Epithelial cell of esophagus (primary cell): ENCODE results near the gene CLASP2.
A peak's percentile ranks its signal among the peaks of the same experiment; 100 is the strongest.

Experiments
- DNase-seq: peaks from one replicate; pipeline ENCODE4 v3.0.0; 2010; ENCODE audit warnings: low read depth
- H3K4me3 ChIP-seq: 2 replicates; pipeline ENCODE4 v1.5.1; 2011; ENCODE audit warnings: mild to moderate bottlenecking, low read length, control low read depth
- CTCF ChIP-seq: IDR thresholded peaks from 2 replicates; pipeline ENCODE4 v1.5.1; 2011; ENCODE audit warnings: low read depth, mild to moderate bottlenecking, low read length, control low read depth, inconsistent platforms; ENCODE audit not compliant: insufficient read depth; ENCODE audit errors: missing control alignments

CLASP2 gene

DNA sequence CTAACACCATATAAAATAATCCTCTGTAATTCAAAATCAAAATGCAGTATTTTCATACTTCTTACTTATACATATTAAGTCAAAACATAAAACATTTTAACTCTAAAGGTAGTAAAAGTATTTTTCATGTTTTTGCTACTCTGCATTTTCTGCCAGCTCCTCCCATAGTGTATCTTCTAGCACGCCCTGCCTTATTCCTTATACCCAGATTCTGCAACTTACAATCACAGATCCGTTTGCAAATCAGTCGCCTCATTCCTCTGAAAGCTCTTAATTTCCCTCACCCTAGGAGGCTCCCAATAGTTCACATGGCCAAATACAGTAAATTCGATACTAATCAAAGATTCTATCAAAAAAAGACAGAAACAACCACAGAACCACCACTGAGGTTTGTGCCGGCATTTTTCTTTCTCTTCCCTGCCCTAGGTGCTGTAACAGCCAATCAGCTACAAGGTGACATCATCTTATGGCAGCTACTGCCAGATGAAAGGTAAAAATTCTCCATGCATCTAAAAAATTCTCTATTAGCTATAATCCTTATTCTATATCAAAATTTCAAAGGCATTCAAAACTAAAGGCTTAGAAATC lies 72.9 kb downstream of the CLASP2 start:
- peak overlapping the region; percentile 41 for H3K4me3 ChIP-seq
- DNase-seq, result peak; percentile 51
- no peak for TF ChIP-seq CTCF

GRCh38 chr3:33644582-33644981 lies 73.5 kb downstream of the CLASP2 start:
- no peak for DNase-seq

GRCh38 chr3:33642806-33643205 lies 75.2 kb downstream of the CLASP2 start:
- TF ChIP-seq CTCF, result no peak
- DNase-seq, result no peak
- H3K4me3 ChIP-seq, result no peak overlapping the region

More at GRCh38 chr3:33644582-33644981, 73.5 kb downstream of the CLASP2 start:
- no peak overlapping the region for H3K4me3 ChIP-seq
- TF ChIP-seq CTCF, result no peak

DNA sequence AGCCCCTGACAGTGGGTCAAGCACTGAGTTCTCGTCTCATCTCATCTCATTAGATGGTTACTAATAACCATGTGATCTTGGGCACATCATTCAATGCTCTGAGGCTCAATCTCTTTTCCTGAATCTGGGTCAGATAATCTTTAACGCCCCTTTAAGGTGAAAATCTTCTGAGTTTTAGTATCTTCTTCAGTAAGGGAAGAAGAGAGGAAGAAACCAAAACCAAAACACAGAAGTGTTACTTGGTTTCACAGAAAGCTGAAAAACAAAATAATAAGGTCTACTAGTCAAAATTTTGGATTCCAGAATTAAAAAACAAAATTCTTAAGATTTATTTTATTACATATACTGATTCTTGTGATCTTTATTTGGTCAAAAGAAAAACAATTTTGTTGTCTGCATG lies 78.2 kb downstream of the CLASP2 start:
- TF ChIP-seq CTCF, result no peak

GRCh38 chr3:33637482-33637881 lies 80.6 kb downstream of the CLASP2 start:
- H3K4me3 ChIP-seq, result no peak overlapping the region
- no peak for DNase-seq
- no peak for TF ChIP-seq CTCF

More for the DNA sequence above, 78.2 kb downstream of the CLASP2 start:
- no peak overlapping the region for H3K4me3 ChIP-seq
- no peak for DNase-seq

- H3K4me3 ChIP-seq, result no peak overlapping the region
- peak; percentile 55 for TF ChIP-seq CTCF
- DNase-seq, result peak; percentile 61
Observed at GRCh38 chr3:33636125-33636850, 81.8 kb downstream of the CLASP2 start.
